ENCODE results near the gene CMPK2.

The CMPK2 gene

GRCh38 chr2:6820903-6821584 lies 44.7 kb downstream of the CMPK2 start:
- TF ChIP-seq, protein P1, sequence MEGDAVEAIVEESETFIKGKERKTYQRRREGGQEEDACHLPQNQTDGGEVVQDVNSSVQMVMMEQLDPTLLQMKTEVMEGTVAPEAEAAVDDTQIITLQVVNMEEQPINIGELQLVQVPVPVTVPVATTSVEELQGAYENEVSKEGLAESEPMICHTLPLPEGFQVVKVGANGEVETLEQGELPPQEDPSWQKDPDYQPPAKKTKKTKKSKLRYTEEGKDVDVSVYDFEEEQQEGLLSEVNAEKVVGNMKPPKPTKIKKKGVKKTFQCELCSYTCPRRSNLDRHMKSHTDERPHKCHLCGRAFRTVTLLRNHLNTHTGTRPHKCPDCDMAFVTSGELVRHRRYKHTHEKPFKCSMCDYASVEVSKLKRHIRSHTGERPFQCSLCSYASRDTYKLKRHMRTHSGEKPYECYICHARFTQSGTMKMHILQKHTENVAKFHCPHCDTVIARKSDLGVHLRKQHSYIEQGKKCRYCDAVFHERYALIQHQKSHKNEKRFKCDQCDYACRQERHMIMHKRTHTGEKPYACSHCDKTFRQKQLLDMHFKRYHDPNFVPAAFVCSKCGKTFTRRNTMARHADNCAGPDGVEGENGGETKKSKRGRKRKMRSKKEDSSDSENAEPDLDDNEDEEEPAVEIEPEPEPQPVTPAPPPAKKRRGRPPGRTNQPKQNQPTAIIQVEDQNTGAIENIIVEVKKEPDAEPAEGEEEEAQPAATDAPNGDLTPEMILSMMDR (IDR thresholded peaks at IDR 0.05; ENCODE audit: control extremely low read depth, extremely low read depth, low read depth, missing control alignments) = no peak
- ChIA-PET POLR2A (no interaction called here), CTCF (interaction anchor here (1.7 kb wide), 1 partner anchor 223 kb away, joined by 6 read pairs; no protein-coding TSS in a partner anchor)
- DNase-seq (ENCODE audit: extremely low spot score) = no peak

GRCh38 chr2:6820236-6820635 lies 45.5 kb downstream of the CMPK2 start:
- DNase-seq (ENCODE audit: extremely low spot score) = no peak
- TF ChIP-seq, protein P1 (IDR thresholded peaks at IDR 0.05; ENCODE audit: control extremely low read depth, extremely low read depth, low read depth, missing control alignments) = no peak
- ChIA-PET POLR2A (no interaction called here), CTCF (no interaction called here)

- ChIA-PET CTCF (no interaction called here), POLR2A (no interaction called here)
- TF ChIP-seq, protein P1 (IDR thresholded peaks at IDR 0.05; ENCODE audit: control extremely low read depth, extremely low read depth, low read depth, missing control alignments) = no peak
- no peak for DNase-seq (ENCODE audit: extremely low spot score)
Measured at GRCh38 chr2:6819668-6820067, 46.0 kb downstream of the CMPK2 start.

DNA sequence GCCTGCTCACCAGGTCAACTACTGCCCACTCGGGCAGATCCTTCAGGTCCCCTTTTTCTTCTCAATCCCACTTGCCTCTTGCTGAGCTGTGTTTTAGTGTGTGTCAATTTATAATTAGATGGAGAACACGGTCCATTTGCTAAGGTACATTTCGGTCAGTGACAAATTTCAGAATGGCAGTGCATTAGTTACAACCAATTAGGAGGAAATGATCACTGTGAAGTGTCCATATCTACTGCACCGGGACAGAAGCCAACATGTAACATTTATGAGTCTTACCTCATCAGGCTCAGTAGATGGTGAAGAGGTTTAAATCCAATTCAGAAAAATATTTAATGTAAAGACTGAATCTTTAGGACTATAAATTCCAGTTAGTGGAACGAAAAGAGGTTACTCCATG lies 47.7 kb downstream of the CMPK2 start:
- CTCF ChIA-PET = interaction anchor here (2.6 kb wide), 1 partner anchor 8 kb away, joined by 9 read pairs; no protein-coding TSS in a partner anchor
- POLR2A ChIA-PET = no interaction called here
- no peak for DNase-seq (ENCODE audit: extremely low spot score)
- TF ChIP-seq, protein P1 (IDR thresholded peaks at IDR 0.05; ENCODE audit: control extremely low read depth, extremely low read depth, low read depth, missing control alignments) = no peak

DNA sequence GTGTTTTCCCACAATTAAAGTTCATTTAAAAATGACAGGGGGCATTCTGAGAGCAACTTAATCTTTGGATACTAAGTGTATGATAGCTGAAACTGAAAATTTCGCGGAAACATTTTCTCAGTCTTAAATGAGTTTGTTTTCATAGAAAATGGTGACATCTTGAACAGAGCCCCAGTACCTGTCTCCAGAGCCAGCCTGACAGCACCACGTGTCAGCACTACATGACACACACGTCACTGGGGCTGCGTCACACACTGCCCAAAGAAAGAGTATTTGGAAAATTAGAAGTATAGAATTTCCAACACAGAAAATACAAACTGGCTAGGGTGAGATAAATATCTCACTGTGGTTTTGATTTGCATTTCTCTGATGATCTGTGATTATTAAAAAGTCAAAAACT lies 50.8 kb downstream of the CMPK2 start:
- TF ChIP-seq, protein P1 (IDR thresholded peaks at IDR 0.05; ENCODE audit: control extremely low read depth, extremely low read depth, low read depth, missing control alignments) = no peak
- DNase-seq (ENCODE audit: extremely low spot score) = no peak
- CTCF ChIA-PET = no interaction called here
- POLR2A ChIA-PET = no interaction called here

DNA sequence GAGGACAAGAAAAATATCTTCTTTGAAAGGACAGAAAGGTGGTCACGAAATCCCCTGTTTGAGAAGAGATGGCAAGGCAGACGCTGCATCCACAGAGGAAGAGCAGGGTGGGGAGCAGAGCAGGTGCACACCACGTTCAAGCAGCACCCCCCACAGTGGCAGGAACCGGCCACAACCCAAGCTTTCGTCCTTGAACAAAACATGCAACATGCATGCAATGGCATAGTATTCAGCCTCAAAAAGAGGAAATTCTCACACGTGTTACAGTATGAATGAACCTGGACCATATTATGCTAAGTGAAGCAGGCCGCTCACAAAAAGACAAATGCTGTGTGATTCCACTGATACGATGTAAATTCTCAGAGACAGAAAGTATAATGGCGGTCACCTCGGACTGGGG lies 51.4 kb downstream of the CMPK2 start:
- ChIA-PET CTCF (no interaction called here), POLR2A (no interaction called here)
- TF ChIP-seq, protein P1 (IDR thresholded peaks at IDR 0.05; ENCODE audit: control extremely low read depth, extremely low read depth, low read depth, missing control alignments) = no peak
- DNase-seq (ENCODE audit: extremely low spot score) = no peak
